Inflammatory macrophage treated with lipopolysaccharide for 4 hours (primary cell): ENCODE results near the gene MOB3A.

ENCODE experiments used
- DNase-seq: peaks from one replicate; pipeline ENCODE4 v3.0.0-alpha.2; 2020

MOB3A gene

GRCh38 chr19:2057484-2058469 is 38.3 kb downstream of the MOB3A start:
- DNase-seq: no peak

- DNase-seq: no peak
Measured at GRCh38 chr19:2056837-2057192, 39.3 kb downstream of the MOB3A start.

GRCh38 chr19:2055931-2056836 is 39.9 kb downstream of the MOB3A start:
- DNase-seq: no peak

GRCh38 chr19:2054763-2055162 is 41.4 kb downstream of the MOB3A start:
- no peak for DNase-seq

GRCh38 chr19:2053601-2054389 is 42.3 kb downstream of the MOB3A start:
- no peak for DNase-seq

GRCh38 chr19:2051773-2052704 is 44.1 kb downstream of the MOB3A start:
- no peak for DNase-seq

GRCh38 chr19:2050991-2051772 is 44.9 kb downstream of the MOB3A start, which contains the start of gene MKNK2:
TSS of gene MKNK2 (minus strand) at chr19:2051244. CDS start at chr19:2050851, 393 bp downstream.
- peak; percentile 92 for DNase-seq

GRCh38 chr19:2050349-2050990 is 45.7 kb downstream of the MOB3A start:
- no peak for DNase-seq

- peak; percentile 76 for DNase-seq
Measured at GRCh38 chr19:2049741-2050348, 46.3 kb downstream of the MOB3A start.

- no peak for DNase-seq
Measured at GRCh38 chr19:2048959-2049740, 47.0 kb downstream of the MOB3A start.

GRCh38 chr19:2048104-2048958 is 47.8 kb downstream of the MOB3A start:
- DNase-seq: no peak

- DNase-seq: no peak
Measured at GRCh38 chr19:2047449-2048103, 48.5 kb downstream of the MOB3A start.

GRCh38 chr19:2047076-2047448 is 49.1 kb downstream of the MOB3A start:
- DNase-seq: no peak

- DNase-seq: no peak
Measured at GRCh38 chr19:2046046-2046907, 49.8 kb downstream of the MOB3A start.

- DNase-seq: no peak
Measured at GRCh38 chr19:2045501-2046045, 50.6 kb downstream of the MOB3A start.
